Measurements from ENCODE around the gene CASP14. TPM values are rescaled to one million over a fixed set of nuclear protein-coding genes. Genes with fewer than 3 reads are reported as not detected.
"Not testable (repeated sequence)": the region's sequence is repeated elsewhere in the genome, so short reads cannot be mapped to it uniquely, and the experiment has no call there.

The CASP14 gene
- total and polyA plus RNA-seq, 8 donors = not detected

DNA sequence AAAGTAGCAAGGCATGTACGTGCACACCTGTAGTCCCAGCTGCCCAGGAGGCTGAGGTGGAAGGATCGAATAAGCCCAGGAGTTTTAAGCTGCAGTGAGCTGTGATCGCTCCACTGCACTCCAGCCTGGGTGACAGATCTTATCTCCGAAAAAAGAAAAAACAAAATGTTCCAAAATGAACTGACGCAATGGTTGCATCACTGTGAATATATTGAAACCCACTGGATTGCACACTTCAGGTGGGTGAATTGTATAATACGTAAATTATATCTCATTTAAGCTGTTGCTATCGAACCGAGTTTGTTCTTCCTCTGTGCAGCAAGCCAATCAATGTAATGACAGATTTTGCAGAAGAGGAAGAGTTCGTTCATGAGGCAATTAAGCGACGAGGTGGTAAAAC is 1.6 kb upstream of the CASP14 start:
- peaks cover 0 to 31% (median 0%) of the 10 kb centered on the region in 3 donors for H3K27me3 ChIP-seq

DNA sequence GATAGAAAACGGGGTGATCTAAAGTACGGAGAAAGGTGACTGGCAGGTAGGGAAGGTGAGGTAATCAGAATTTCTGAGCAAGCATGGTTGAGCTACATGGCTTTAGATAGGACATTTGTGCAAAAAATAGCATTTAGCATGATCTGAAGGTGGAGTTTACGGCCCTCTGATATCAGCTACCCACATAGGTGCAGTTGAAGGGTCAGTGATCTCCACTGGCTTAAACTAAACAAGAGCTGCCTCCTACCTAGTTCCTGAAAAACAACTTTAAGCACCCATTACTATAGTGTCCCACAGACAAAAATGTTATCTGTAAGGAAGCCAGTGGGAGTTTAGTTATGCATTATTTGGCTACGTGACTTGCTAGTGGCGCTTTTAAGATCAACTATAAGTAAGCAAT is 1.2 kb upstream of the CASP14 start:
- 43 to 70% (median 64%) methylated on average over 5 of the region's 5 CpGs for WGBS, 5 donors
- H3K9me3 ChIP-seq = no peaks in the 10 kb centered on the region
- H3K4me1 ChIP-seq = no peaks in the 10 kb centered on the region
- intact Hi-C loops (cut with DNase I; ENCODE audit: low total_unique reads) = no loop called here
- H3K36me3 ChIP-seq = no peaks in the 10 kb centered on the region
- H3K27ac ChIP-seq = no peak overlapping the region
- H3K4me3 ChIP-seq = no peak overlapping the region
- no peak for DNase-seq
- peaks cover 0 to 31% (median 0%) of the 10 kb centered on the region in 3 donors for H3K27me3 ChIP-seq
- TF ChIP-seq POLR2A (IDR thresholded peaks at IDR 0.05) = no peak
- TF ChIP-seq, protein P1, sequence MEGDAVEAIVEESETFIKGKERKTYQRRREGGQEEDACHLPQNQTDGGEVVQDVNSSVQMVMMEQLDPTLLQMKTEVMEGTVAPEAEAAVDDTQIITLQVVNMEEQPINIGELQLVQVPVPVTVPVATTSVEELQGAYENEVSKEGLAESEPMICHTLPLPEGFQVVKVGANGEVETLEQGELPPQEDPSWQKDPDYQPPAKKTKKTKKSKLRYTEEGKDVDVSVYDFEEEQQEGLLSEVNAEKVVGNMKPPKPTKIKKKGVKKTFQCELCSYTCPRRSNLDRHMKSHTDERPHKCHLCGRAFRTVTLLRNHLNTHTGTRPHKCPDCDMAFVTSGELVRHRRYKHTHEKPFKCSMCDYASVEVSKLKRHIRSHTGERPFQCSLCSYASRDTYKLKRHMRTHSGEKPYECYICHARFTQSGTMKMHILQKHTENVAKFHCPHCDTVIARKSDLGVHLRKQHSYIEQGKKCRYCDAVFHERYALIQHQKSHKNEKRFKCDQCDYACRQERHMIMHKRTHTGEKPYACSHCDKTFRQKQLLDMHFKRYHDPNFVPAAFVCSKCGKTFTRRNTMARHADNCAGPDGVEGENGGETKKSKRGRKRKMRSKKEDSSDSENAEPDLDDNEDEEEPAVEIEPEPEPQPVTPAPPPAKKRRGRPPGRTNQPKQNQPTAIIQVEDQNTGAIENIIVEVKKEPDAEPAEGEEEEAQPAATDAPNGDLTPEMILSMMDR (IDR thresholded peaks at IDR 0.05) = no peak

More for the DNA sequence above, 1.6 kb upstream of the CASP14 start:
- intact Hi-C loops (cut with DNase I; ENCODE audit: low total_unique reads) = no loop called here
- no peak for DNase-seq
- Histone ChIP-seq H3K4me1 (no peaks in the 10 kb centered on the region), H3K9me3 (no peaks in the 10 kb centered on the region), H3K36me3 (no peaks in the 10 kb centered on the region), H3K27ac (no peak overlapping the region), H3K4me3 (no peak overlapping the region)
- WGBS, 5 donors = 63 to 88% (median 84%) methylated on average over 11 of the region's 11 CpGs
- TF ChIP-seq EP300 (IDR thresholded peaks at IDR 0.05) (no peak), POLR2AphosphoS5 (IDR thresholded peaks at IDR 0.05) (no peak), POLR2A (IDR thresholded peaks at IDR 0.05) (no peak)
- TF ChIP-seq, protein P1 (IDR thresholded peaks at IDR 0.05) = no peak

DNA sequence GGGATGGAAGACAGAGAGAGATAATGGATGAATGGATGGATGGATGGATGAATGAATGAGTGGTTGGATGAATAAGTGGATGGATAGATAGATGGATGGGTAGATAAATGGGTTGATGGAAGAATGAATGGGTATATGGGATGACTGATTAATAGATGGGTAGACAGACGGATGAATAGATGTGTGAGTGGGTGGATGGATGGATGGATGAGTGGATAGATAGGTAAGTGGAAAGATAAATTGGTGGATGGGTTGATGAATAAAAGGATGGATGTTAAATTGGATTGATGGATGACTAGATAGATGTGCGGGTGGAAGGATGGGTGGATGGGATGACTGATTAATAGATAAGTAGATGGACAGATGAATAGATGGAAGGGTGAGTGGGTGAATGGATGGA is 1.4 kb downstream of the CASP14 start:
- H3K27me3 ChIP-seq = peaks cover 0 to 51% (median 8%) of the 10 kb centered on the region in 3 donors
- intact Hi-C loops (cut with DNase I; ENCODE audit: low total_unique reads) = no loop called here
- DNase-seq = no peak
- 80 to 91% (median 90%) methylated on average over 2 of the region's 2 CpGs for WGBS, 5 donors
- TF ChIP-seq POLR2A (IDR thresholded peaks at IDR 0.05) = no peak
- TF ChIP-seq EP300 (IDR thresholded peaks at IDR 0.05) = no peak
- TF ChIP-seq POLR2AphosphoS5 (IDR thresholded peaks at IDR 0.05) = no peak
- TF ChIP-seq, protein P1 (IDR thresholded peaks at IDR 0.05) = no peak
- H3K36me3 ChIP-seq = no peaks in the 10 kb centered on the region
- H3K27ac ChIP-seq = no peak overlapping the region
- no peak overlapping the region for H3K4me3 ChIP-seq
- no peaks in the 10 kb centered on the region for H3K4me1 ChIP-seq
- no peaks in the 10 kb centered on the region for H3K9me3 ChIP-seq

DNA sequence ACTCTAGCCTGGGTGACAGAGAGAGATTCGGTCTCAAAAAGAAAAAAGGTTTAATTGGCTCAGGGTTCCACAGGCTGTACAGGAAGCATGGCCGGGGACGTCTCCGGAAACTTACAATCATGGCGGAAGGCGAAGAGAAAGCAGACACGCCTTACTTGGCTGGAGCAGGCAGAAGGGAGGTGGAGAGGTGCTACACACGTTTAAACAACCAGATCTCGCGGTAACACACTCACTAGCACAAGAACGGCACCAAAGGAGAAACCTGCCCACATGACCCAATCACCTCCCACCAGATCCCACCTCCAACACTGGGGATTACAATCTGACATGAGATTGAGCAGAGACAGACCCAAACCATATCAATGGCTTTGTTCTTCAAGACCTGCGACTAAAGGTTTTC is 12.8 kb downstream of the CASP14 start:
- Histone ChIP-seq H3K4me3 (no peak overlapping the region), H3K4me1 (no peaks in the 10 kb centered on the region), H3K27ac (no peak overlapping the region), H3K9me3 (peaks cover 0 to 6% (median 0%) of the 10 kb centered on the region in 4 donors), H3K36me3 (no peaks in the 10 kb centered on the region), H3K27me3 (peaks cover 0 to 51% (median 8%) of the 10 kb centered on the region in 3 donors)
- intact Hi-C loops (cut with DNase I; ENCODE audit: low total_unique reads) = no loop called here
- no peak for DNase-seq
- TF ChIP-seq POLR2AphosphoS5 (IDR thresholded peaks at IDR 0.05) = no peak
- TF ChIP-seq, protein P1 (IDR thresholded peaks at IDR 0.05) = no peak
- no peak for TF ChIP-seq POLR2A (IDR thresholded peaks at IDR 0.05)
- TF ChIP-seq EP300 (IDR thresholded peaks at IDR 0.05) = no peak
- 75 to 83% (median 79%) methylated on average over 12 of the region's 12 CpGs for WGBS, 5 donors

DNA sequence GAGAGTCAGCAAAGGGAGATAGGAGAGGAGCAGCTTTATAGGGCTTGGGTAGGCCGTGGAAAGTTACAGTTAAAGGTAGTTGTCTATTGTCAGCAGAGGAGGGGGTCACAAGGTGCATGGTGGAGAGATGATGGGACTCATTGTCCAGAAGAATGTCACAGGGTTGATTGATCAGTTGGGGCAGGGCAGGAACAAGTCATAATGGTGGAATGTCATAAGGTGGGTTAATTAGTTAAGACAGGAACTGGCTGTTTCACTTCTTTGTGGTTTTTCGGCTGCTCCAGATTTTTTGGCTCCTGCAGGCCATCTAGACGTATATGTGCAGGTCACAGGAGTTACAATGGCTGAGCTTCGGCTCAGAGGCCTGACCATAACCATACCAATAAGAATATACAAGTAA is 21.1 kb downstream of the CASP14 start:
- H3K4me3 ChIP-seq; H3K9me3 ChIP-seq; H3K27ac ChIP-seq; H3K4me1 ChIP-seq; H3K36me3 ChIP-seq; DNase-seq; intact Hi-C loops (cut with DNase I; ENCODE audit: low total_unique reads): not testable (repeated sequence)
- peaks cover 0 to 49% (median 0%) of the 10 kb centered on the region in 3 donors for H3K27me3 ChIP-seq
- WGBS, 5 donors = 48 to 79% (median 65%) methylated on average over 4 of the region's 4 CpGs
